ENCODE data around the gene TMEM167A. TPM values are rescaled to one million over a fixed set of nuclear protein-coding genes. Genes with fewer than 3 reads are reported as not detected.

TMEM167A gene
- total RNA-seq, 1 experiment from 2014 or later, result 139 TPM

- no CpG with 5 or more reads among the region's 3 CpGs for WGBS (ENCODE audit: extremely low coverage, insufficient read length, low lambda C conversion rate)
These were observed 38.3 kb downstream of the TMEM167A start for GRCh38 chr5:83038924-83039323.

More at GRCh38 chr5:83038924-83039323, 38.3 kb downstream of the TMEM167A start:
- Histone ChIP-seq H3K56ac (ENCODE audit: insufficient read length, low read depth, low read length) (no peak overlapping the region), H2AFZ (ENCODE audit: low read length) (no peak overlapping the region), H3K18ac (ENCODE audit: insufficient read length, low read depth, low read length) (no peak overlapping the region), H3K4me2 (ENCODE audit: insufficient read depth, insufficient read length, low read length) (no peak overlapping the region), H3K23me2 (ENCODE audit: insufficient read length, low read depth, low read length, poor library complexity, severe bottlenecking) (no peaks in the 10 kb centered on the region), H3K79me1 (ENCODE audit: insufficient read depth, low read depth, low read length, poor library complexity, severe bottlenecking) (no peaks in the 10 kb centered on the region), H2BK20ac (ENCODE audit: low read depth, low read length, poor library complexity, severe bottlenecking) (no peak overlapping the region), H2BK12ac (ENCODE audit: insufficient read length, low read depth, low read length) (no peak overlapping the region), H3K9ac (ENCODE audit: extremely low read depth, insufficient read length, low read length) (no peak overlapping the region), H3K27ac (ENCODE audit: insufficient read length, low read depth, low read length) (no peak overlapping the region), H4K5ac (ENCODE audit: insufficient read length, low read depth, low read length) (no peak overlapping the region), H2BK15ac (ENCODE audit: low read depth, low read length) (no peak overlapping the region), H2AK5ac (ENCODE audit: insufficient read length, low read length) (no peak overlapping the region), H4K20me1 (ENCODE audit: control insufficient read depth, insufficient read depth, insufficient read length) (no peaks in the 10 kb centered on the region), H2BK5ac (ENCODE audit: insufficient read length, low read length) (no peak overlapping the region), H3K14ac (ENCODE audit: insufficient read depth, low read length) (no peak overlapping the region), H3K9me3 (ENCODE audit: control insufficient read depth, low read depth, low read length) (no peaks in the 10 kb centered on the region), H4K8ac (replicated peaks; ENCODE audit: insufficient read length, low read depth, low read length) (no peak overlapping the region), H3K4ac (ENCODE audit: low read depth, low read length) (no peak overlapping the region), H2BK120ac (ENCODE audit: low read depth, low read length, poor library complexity, severe bottlenecking) (no peak overlapping the region), H3T11ph (ENCODE audit: low read length) (no peak overlapping the region), H4K91ac (ENCODE audit: insufficient read length, low read depth, low read length) (no peak overlapping the region), H3K4me1 (ENCODE audit: insufficient read depth, low read length) (peaks cover 4% of the 10 kb centered on the region; the same call in 1 of the 2 replicates), H3K27me3 (ENCODE audit: insufficient read depth, low read length) (no peaks in the 10 kb centered on the region), H3K23ac (ENCODE audit: insufficient read length, low read depth, low read length) (no peak overlapping the region), H3K79me2 (ENCODE audit: insufficient read depth, low read length) (no peaks in the 10 kb centered on the region)
- no peak for TF ChIP-seq CTCF (conservative IDR thresholded peaks at IDR 0.05)
- peaks cover 24 to 30% of the 10 kb centered on the region in 2 experiments for H3K4me1 Mint-ChIP-seq
- H3K27ac Mint-ChIP-seq, result no peak overlapping the region
- H3K27me3 Mint-ChIP-seq (ENCODE audit: low read depth), result no peaks in the 10 kb centered on the region
- no peak overlapping the region for H3K4me3 Mint-ChIP-seq
- H3K9me3 Mint-ChIP-seq, result no peaks in the 10 kb centered on the region
- DNase-seq, result no peak
- no peaks in the 10 kb centered on the region for H3K36me3 Mint-ChIP-seq (ENCODE audit: insufficient read depth in 1 of 3, low read depth in 3 of 3)
